Left ventricle myocardium inferior (tissue), 1 donor: ENCODE results near the gene SYT15. TPM values are rescaled to one million over a fixed set of nuclear protein-coding genes. Genes with fewer than 3 reads are reported as not detected.

Experiments used
- DNase-seq: peaks from one replicate; pipeline ENCODE4 v3.0.0-alpha.2; 2020
- H3K27ac ChIP-seq: fragments of 200-600 bp; replicated peaks from 2 replicates; pipeline ENCODE4 v1.8.0; 2021
- H3K27me3 ChIP-seq: fragments of 200-600 bp; 2 replicates; pipeline ENCODE4 v1.8.0; 2021; ENCODE audit warnings: low read depth
- H3K36me3 ChIP-seq: fragments of 200-600 bp; 2 replicates; pipeline ENCODE4 v1.8.0; 2021
- H3K4me1 ChIP-seq: fragments of 200-600 bp; 2 replicates; pipeline ENCODE4 v1.8.0; 2021
- H3K4me3 ChIP-seq: fragments of 200-600 bp; 2 replicates; pipeline ENCODE4 v1.8.0; 2021; ENCODE audit warnings: mild to moderate bottlenecking, moderate library complexity
- H3K9me3 ChIP-seq: fragments of 200-600 bp; replicated peaks from 2 replicates; pipeline ENCODE4 v1.8.0; 2021
- CTCF ChIP-seq: fragments of 200-600 bp; IDR thresholded peaks from 2 replicates; pipeline ENCODE4 v1.8.0; 2021; ENCODE audit warnings: antibody characterized with exemption, mild to moderate bottlenecking, borderline replicate concordance
- intact Hi-C: fragments of 100-400 bp; cut with micrococcal nuclease; formaldehyde crosslinking; loops from one replicate; pipeline ENCODE4 v1.11.0; 2022
- total RNA-seq: library from RNA; stranded (reverse); fragmentation: NEBNext Ultra II Directional; extraction: Animal tissue kit (Norgen Biotek cat#: 25700); gene quantifications from one replicate; pipeline ENCODE4 v1.2.1, GENCODE V29; 2021
- donor health status: DM: no; HTN: yes; CAD: no; lungs with severe emphysema.

SYT15 gene
- total RNA-seq, 1 donor from 2014 or later, result 1.9 TPM

- Histone ChIP-seq H3K9me3 (no peaks in the 10 kb centered on the region), H3K4me1 (peaks cover 16% of the 10 kb centered on the region), H3K27ac (no peak overlapping the region), H3K27me3 (peaks cover 100% of the 10 kb centered on the region), H3K4me3 (no peak overlapping the region), H3K36me3 (no peaks in the 10 kb centered on the region)
- intact Hi-C loops, result no loop called here
- TF ChIP-seq CTCF, result no peak
- DNase-seq, result no peak
Measured at GRCh38 chr10:46554166-46554781, 24.7 kb upstream of the SYT15 start.

- Histone ChIP-seq H3K27ac (no peak overlapping the region), H3K27me3 (peaks cover 100% of the 10 kb centered on the region), H3K4me1 (peaks cover 16% of the 10 kb centered on the region), H3K36me3 (no peaks in the 10 kb centered on the region), H3K4me3 (no peak overlapping the region), H3K9me3 (no peaks in the 10 kb centered on the region)
- DNase-seq, result no peak
- intact Hi-C loops, result no loop called here
- TF ChIP-seq CTCF, result no peak
Measured at GRCh38 chr10:46555366-46555712, 23.6 kb upstream of the SYT15 start.

- H3K27me3 ChIP-seq, result peaks cover 100% of the 10 kb centered on the region
- H3K9me3 ChIP-seq, result no peaks in the 10 kb centered on the region
- no peaks in the 10 kb centered on the region for H3K36me3 ChIP-seq
- peak; percentile 19 for DNase-seq
- H3K27ac ChIP-seq, result no peak overlapping the region
- TF ChIP-seq CTCF, result no peak
- intact Hi-C loops, result no loop called here
- H3K4me3 ChIP-seq, result peak overlapping the region; percentile 59
- H3K4me1 ChIP-seq, result peaks cover 16% of the 10 kb centered on the region
Measured at GRCh38 chr10:46555713-46556514, 23.0 kb upstream of the SYT15 start.

GRCh38 chr10:46556515-46557318 is 22.2 kb upstream of the SYT15 start, which contains the start of gene GPRIN2:
Gene GPRIN2, minus strand, starts transcription at chr10:46556658. Its CDS starts 5,922 bp downstream, at chr10:46550736.
- Histone ChIP-seq H3K4me3 (peak within 1 kb of the TSS; percentile 59), H3K4me1 (peaks cover 16% of the 10 kb centered on the region), H3K27ac (no peak within 1 kb of the TSS), H3K36me3 (no peaks in the 10 kb centered on the region), H3K27me3 (peaks cover 96% of the 10 kb centered on the region), H3K9me3 (no peaks in the 10 kb centered on the region)
- intact Hi-C loops, result no loop called here
- peak; percentile 20 for DNase-seq
- TF ChIP-seq CTCF, result no peak

- Histone ChIP-seq H3K4me3 (no peak overlapping the region), H3K9me3 (no peaks in the 10 kb centered on the region), H3K4me1 (peaks cover 16% of the 10 kb centered on the region), H3K27ac (no peak overlapping the region), H3K36me3 (no peaks in the 10 kb centered on the region), H3K27me3 (peaks cover 88% of the 10 kb centered on the region)
- DNase-seq, result peak; percentile 22
- intact Hi-C loops, result no loop called here
- TF ChIP-seq CTCF, result no peak
Measured at GRCh38 chr10:46557319-46558121, 21.4 kb upstream of the SYT15 start.
